Stimulated activated CD4-positive, alpha-beta T cell treated with anti-CD3 and anti-CD28 coated beads, Interleukin-12 subunit alpha, Interleukin-12 subunit beta, amount 100 ng/mL, for 4 hours (primary cell): ENCODE data around the gene SERPINA1.
A peak's percentile ranks its signal among the peaks of the same experiment; 100 is the strongest.
"Not testable (repeated sequence)": the region's sequence is repeated elsewhere in the genome, so short reads cannot be mapped to it uniquely, and the experiment has no call there.

Experiments
- DNase-seq: peaks from one replicate; pipeline ENCODE4 v3.0.0-alpha.2; 2020

The SERPINA1 gene

DNA sequence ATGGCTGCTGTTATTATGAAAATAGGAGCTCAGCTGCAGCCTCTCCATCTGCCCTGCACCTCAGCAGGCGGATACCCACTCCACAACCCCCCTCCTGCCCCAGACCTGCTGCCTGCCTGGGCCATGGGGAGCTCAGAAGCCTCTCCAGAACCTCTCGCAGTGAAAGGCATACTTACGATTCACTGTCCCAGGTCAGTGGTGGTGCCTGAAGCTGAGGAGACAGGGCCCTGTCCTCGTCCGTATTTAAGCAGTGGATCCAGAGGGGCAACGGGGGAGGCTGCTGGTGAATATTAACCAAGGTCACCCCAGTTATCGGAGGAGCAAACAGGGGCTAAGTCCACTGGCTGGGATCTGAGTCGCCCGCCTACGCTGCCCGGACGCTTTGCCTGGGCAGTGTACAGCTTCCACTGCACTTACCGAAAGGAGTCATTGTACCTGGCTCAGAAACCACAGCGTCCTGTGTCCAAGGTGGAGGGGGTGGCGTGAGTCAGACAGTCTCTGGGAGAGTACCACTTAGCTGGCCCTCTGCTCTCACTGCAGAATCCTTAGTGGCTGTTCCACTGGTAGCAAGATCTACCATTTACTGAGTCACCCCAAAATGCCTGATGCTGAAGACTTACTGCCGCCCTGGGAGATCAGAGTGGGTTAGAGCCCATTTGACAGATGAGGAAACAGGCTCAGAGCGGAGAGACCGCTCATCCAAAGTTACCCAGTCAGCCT lies at the start of gene SERPINA1:
TSS of gene SERPINA1 (minus strand) at position 219 of the 720 bp plus-strand sequence. CDS start 5,365 bp downstream, outside the sequence.
- DNase-seq, result no peak

DNA sequence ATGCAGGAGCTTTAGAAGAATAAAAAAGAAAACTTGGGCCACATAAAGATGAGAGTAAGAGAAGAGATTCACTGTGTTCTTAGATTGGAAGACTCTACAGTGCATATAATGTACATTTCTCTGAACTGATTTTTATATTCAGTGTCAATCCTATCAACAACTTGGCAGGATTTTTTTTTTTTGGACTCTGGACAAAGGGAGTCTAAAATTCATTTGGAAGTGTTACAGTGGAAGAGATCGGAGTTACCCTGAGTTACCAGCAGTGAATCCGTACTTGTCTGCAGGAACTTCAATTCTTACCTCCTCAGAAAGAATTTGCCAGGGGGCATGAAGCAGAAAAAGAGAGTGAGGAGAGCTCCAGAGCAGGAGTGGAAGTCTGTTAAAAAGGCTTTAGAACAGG lies 40.2 kb upstream of the SERPINA1 start:
- DNase-seq, result no peak

DNA sequence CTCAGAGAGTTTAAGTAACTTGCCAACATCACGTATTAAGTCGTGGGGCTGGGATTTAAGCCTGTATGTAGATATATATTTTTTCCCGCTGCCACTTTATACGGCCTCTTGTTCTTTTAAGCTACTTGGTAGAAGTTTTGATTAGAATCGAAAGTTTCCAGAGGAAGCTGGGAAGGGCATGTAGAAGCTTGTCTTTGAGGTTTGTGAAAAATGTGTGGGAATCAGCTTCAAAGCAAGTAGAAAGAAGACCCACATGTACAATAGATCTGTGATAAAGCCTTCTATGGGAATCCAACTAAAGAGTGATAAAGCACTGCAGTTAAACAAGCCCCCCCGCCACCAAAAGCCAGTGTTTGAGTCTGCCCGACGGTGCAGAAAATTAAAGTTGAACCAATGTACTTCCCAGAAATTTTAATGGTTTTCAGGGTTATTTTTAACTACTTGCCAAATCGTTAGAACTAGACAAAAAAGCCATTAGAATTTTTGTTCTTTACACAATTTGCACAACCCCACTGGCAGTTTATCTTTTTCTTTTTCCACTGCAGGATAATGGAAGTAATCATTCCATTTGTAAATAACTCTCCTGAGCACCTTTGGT lies 38.7 kb upstream of the SERPINA1 start:
- no peak for DNase-seq

DNA sequence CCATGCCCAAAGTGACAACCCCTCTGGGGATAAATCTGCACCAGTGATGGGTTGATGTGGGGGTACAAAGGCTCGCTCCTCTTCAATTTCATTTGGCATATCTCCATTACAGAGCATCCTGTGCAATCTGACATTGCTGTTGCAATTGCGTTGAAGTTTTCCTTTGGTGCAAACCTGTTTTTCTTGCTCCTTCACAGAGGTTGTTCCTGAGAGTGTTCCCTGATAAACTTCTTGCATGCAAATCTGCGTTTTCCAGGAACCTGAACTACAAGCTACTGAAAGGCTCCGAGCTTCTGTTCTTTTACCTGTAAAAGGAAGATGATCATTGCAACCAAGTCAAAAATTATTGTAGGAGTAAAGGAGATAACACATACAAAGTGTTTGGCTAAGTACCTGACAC lies 38.1 kb upstream of the SERPINA1 start:
- no peak for DNase-seq

DNA sequence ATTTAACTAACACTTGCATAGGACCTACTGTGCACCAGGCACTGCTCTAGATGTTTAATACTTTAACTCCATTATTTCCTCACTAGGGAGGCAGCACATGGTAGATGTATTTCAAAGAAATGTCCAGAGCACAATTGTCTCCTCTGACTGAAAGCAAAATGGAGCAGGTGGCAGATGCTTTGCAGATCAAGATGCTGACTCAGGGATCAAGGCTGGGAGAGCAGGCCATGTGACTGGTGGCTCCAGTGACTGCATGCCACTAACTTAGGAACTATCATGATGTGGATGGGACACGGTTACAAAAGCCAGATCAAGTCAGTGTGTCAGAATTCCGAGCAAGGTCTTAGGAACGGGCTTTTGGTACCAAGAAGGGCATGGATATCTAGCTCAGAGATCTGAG lies 36.0 kb upstream of the SERPINA1 start:
- DNase-seq, result no peak

DNA sequence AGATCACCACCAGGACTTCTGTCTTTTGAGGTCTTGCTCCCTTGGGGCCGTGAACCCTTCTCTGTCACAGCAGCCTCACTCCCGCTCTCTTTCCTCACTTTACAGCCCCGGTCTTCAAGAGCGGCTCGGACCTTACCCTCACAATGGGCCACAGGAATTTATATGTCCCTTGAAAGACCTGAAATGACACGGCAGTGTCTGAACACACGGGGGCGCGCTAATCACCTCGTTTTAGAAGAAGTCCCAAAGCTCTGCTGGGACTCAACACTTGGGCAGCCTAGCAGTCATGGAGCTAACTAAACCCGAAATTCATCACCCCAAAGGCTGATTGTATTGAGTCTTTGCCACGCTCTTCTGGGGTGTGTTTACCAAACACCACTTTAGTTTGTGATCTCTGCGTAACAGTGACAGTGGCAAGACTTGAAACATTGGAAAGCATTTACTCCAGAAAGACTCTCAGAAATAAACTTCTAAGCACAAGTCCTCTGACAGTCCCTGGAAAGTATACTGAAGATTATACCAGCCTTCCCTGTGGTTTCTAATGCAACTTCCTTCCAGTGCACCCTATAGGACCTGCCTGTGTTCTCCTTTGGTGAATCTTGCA lies 35.2 kb upstream of the SERPINA1 start:
- DNase-seq, result peak; percentile 45

DNA sequence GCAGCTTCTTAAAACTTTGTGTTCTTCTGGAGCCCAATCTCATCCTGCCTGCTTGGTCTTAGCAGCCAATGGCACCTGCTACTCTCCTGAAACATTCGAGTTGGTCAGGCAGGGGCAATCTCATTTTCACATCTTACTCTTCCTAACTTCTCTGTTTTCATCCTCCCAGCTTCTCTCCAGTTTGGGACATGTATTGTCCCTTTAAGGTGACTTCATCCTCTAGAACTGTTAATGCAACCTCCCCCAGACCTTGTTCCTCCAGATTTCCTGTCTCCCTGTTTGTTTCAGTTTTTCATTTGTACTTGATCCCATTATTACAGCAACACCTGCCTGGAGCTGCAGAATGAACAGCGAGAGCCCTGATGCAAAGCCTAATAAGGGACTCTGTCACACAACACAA lies 32.9 kb upstream of the SERPINA1 start:
- no peak for DNase-seq

DNA sequence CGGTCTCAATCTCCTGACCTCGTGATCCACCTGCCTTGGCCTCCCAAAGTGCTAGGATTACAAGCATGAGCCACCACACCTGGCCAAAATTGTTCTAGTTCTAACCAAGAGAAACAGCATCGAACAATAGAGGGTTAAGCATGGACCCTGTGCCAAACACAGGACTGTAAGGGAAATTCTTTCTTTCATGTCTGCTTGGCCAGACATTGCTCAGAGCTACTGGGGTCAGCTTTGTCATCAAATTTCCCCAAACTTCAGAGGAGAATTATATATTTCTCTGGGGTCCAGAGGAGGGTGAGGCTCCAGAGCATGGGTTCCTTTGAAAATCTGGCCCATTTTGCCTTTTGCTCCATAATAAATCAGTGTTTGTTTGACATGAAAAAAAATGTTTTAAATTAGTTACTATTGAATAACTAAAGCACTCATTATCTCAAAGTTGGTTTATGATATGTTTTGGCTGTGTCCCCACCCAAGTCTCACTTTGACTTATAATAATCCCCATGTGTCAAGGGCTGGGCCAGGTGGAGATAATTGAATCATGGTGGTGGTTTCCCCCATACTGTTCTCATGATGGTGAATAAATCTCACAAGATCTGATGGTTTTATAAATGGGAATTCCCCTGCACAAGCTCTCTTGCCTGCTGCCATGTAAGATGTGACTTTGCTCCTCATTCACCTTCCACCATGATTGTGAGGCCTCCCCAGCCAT lies 29.2 kb upstream of the SERPINA1 start:
- not testable (repeated sequence) for DNase-seq

DNA sequence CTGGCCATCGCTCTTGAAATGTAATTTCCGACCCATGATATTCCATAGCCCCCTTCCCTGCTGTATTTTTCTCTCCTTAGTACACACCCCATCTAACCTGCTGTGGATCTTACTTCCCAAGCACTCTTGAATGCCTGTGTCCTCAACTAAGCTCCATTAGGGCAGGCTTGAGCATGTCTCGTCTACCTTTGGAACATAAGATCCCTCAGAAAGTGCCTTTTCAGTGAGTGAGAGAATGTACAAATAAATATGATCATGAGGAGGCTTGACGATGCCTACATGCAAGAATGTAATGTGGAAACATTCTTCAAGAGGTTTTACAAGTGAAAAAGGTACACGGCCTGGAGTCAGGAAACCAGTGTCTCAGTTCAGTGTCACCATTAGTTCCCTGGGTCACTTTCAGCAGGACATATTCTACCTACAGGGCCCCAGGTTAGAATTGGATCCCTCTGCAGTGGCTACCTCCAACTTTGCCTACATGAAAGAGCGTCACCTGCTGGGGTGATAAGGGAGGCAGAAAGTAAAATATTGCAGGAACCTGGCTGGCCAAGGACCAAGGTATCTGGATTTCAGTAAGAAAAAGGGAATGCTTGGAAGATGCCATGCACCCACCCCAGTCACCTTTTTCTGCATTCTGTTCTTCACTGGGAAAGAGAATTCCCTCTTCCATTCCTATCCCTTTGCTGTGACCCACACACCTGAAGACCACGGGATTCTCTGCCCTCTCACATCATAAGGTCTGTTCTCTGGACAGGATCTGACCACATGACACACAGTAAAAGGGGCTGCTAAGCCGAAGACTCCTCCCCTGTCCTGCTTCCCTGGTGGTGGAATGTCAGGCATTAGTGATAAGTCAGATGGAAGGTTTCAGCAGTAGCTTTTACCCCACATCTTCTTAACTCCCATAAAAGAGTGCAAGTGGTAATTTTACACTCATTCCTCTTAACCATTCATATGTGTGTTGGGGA lies 24.6 kb upstream of the SERPINA1 start:
- DNase-seq, result no peak

DNA sequence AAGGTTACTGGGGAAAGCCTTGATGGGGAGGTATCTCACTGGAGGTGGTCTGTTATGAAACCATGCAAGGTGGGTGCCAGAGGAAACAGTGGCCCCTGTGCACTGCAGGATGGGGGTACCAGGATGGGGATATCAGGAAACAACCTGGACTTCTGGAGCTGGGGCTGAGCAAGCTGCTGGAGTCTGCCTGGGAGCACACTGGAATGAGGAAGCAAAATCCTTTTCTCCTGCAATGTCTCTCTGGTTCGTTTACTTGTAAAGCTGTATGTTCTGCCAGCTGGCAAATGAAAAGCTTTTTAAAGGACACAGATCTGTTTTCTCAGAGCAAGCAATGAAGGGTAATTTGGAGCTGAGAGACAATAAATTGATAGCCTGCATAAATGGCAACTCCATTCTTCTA lies 23.2 kb upstream of the SERPINA1 start:
- no peak for DNase-seq

DNA sequence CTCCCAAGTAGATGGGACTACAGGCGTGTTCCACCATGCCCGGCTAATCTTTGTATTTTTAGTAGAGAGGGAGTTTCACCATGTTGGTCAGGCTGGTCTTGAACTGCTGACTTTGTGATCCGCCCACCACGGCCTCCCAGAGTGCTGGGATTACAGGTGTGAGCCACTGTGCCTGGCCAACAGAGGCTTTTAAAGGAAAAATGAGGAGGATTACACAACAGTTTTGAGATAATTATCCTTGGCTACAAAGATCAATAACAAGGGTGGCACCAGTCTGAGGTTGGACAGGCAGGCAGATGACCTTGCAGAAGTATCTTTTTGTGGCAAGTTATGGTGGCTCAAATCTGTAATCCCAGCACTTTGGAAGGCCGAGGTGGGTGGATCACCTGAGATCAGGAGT lies 21.0 kb upstream of the SERPINA1 start:
- not testable (repeated sequence) for DNase-seq

DNA sequence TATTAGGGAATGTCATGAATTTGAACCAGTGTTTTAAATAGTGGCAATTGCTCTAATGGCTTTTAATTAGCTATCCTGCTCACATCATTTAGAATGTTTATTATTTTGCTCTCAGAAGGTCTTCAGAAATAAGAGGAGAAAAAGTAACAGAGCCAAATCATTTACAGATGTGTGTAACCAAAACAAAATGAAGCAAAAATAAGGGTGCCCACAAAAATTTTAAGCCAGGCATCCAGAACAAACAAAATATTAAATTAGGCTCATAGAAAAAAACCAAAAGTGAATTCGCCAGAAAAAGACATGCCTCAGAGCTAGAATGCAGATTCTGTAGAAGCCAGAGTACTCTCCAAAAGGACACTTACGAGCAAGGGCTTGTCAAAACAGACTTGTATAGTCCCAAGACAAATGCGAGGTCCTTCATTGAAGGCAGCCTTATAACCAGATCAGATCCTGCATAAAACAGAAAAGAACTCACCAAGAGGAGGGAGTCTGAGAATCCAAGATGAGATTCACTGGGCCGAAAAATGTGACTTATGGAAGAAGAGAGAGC lies 20.2 kb upstream of the SERPINA1 start:
- DNase-seq, result no peak

DNA sequence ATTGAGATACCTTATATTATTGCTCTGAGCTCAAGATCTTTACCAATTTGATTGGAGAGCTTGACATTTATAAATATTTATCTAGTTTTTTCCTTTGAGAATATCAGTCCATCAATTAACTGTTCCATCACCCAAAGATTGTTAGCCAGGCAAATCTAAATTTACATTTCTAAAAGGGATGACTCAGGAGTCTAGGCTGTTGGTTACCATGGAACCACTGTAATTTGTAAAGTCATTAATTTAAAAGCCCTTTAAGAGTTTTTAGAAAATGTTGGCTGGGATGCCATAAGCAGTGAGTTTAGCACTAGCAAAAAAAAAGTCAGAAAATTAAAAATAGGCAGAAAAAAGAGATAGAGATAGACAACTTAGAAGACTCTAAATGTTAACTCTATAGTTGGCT lies 19.5 kb upstream of the SERPINA1 start:
- no peak for DNase-seq

DNA sequence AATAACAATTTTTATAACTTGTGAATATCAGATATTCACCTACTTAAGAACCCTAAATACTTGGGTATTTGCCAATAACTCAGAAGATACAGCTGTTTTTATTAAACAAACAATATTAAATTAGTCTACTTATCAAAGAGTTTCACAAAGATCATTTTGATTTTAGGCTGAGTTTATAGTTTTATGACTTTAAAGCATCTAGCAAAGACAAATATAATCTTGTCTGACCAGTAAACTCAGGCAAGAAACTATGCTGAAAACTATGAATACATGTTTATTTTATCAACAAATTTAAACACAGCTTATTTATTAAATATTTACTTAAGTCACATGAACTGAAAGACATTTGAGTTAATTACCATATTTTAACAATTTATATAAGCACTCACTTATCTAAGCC lies 18.5 kb upstream of the SERPINA1 start:
- DNase-seq, result no peak

DNA sequence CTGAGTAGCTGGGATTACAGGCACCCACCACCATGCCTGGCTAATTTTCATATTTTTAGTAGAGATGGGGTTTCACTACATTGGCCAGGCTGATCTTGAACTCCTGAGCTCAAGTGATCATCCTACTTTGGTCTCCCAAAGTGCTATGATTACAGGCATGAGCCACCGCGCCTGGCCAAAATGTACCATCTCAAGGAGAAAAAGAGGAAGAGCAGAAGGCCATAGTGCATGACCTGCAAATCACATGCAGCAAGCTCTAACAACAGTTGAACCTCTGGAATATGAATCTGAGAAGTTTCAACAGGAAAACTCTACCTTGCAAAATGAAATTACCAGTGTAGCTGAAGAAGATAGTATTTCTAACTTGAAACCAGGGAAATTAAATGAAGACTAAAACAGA lies 17.1 kb upstream of the SERPINA1 start:
- no peak for DNase-seq

DNA sequence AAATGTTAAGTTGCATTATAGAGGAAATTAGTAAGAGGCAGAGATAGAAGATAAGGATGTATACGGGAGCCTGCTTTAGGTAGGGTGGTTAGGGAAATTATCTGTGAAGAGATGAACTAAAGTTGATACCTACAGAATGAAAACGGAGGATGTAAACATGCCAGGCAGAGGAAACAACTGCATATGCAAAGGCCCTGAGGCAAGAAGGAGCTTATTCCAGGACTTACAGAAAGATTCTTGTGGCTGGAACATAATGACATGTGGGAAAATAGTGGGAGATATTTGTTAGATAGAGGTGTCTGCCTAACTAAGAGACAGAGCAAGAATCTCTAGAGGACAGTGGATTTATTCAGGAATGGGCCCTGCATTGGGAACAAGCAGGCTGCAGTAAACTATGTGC lies 16.2 kb upstream of the SERPINA1 start:
- DNase-seq, result no peak

DNA sequence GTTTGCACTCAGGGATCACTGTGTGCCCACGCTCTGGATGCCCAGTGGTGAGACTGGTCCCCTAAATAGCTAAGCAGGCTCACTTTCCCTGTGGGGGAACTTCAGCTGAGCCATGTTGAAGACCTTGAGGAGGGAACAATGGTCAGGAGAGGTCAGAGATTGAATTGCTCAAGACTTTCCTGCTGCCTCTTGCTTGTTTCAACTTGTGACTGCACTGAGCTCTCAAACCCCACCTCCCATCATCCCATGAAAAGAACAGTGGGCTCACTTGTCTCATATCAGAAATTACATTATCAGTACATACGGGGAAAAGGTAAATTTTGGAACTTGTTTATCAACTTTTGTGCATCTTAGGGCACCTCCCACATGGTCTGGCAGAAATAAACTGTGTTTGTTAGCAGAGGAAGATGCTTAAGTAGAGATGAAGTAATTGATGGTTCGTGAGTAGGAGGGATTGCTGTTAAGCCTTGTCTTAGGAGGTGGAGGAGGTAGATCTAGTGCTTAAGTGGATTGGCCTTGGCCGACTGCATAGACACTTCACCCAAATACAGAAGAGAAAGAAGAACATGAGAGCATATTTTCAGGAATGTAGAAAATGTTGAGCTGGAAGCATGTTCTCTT lies 15.0 kb upstream of the SERPINA1 start:
- no peak for DNase-seq

DNA sequence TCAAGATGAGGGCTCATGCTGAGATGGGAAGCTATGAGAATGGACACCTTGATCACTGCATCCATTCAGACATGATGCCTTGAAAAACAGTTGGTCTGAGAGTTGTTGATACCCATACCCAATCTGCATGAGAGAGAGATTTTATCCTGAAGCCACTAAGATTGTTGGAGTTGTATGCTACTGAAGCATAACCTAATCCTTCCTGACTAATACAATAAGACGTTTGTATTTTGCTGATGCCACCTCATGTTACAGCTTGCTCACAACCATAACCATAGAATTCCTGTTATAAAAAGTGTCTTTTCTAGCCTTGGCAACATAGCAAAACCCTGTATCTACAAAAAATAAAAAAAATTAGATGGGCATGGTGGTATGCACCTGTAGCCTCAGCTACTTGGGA lies 12.7 kb upstream of the SERPINA1 start:
- DNase-seq, result no peak

DNA sequence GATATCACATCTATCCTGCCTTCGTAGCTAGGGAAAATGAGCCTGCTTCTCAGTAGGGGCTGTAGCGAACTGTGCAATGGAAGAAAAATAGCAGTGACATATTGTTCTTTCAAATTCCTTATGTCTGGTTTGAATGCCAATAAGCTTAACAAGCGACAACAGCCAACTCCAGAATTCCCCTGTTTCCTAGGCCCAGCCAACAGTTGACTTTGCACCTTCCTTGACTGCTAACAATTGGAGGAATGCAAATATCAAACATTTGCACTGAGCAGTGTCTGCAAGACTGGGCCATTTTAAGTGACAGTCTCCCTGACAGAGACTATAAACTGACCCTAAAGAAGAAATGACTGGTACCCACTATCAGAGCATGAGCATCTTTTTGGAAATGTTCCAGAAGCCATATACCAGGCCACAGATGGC lies 12.0 kb upstream of the SERPINA1 start:
- DNase-seq, result no peak

DNA sequence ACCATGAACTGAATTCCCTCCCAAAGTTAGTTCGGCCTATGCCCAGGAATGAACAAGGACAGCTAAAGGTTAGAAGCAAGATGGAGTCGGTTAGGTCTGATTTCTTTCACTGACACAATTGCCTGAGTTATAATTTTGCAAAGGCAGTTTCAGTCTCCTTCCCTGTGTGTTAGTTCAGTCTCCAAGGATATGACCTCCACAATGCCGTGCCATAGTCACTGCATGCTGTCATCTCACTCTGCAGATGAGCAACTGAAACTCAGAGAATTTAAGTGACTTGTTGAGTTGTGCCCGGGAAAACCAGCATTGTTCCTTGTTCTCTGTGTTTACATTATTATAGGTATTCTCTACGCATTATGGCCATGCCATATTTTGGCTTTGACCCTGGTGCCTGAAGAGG lies 10.1 kb upstream of the SERPINA1 start:
- DNase-seq, result no peak

DNA sequence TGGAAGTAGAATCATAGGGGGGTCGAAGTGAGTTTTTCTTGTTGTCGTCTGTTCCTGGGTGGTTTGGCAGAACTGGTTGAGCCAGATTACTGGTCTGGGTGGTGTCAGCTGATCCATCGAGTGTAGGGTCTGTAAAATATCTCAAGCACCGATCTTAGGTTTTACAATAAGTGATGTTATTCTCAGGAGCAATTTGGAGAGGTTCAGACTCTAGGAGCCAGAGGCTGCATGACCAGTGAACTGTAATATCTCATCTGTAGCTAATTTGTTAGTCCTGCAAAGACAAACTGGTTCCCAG lies 9.7 kb upstream of the SERPINA1 start:
- DNase-seq, result no peak
